ENCODE data around the gene GDAP2.
"Not testable (repeated sequence)": the region's sequence is repeated elsewhere in the genome, so short reads cannot be mapped to it uniquely, and the experiment has no call there.

The GDAP2 gene

DNA sequence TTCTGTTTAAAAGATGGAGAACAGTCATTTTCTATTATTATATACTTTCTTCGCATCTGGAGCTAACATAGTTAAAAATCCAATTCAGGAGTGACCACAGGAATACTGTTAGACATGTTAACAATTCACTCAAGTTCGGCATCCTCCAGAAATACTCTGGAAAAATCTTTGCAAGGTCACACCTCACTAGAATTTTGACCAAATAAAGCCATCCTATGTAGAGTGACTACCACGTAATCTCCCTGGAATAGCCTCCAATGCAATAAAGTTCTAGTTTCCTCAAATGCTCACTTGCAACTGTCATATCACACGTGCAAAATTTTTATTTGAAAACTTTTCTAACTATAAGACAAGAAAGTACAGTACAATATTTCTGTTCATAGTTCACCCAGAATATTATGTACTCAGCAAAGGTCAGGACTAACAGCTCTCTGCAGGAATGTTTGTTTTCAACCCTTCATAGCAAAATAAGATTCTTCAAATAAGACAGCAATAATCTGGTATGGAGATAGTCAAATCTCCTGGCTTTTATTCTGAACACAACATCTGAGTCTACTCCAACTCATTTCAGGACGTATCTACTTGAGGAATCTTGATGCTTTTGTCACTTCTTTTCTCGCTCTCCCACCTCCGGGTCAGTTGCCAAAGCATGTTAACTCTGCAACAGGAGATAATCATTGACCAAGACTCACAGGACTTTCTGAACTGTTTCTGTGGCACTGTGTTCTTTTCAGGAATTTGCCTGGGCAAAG is 82.6 kb downstream of the GDAP2 start:
- Histone ChIP-seq H3K4me1 (ENCODE audit: control extremely low read depth in 1 of 4, control insufficient read depth in 4 of 4, insufficient read depth in 4 of 4, low read length in 3 of 4) (no peaks in the 10 kb centered on the region), H3K27me3 (replicated peaks in 2 of 5; ENCODE audit: control insufficient read depth in 4 of 5, insufficient read depth in 5 of 5, low read length in 4 of 5) (no peaks in the 10 kb centered on the region), H3K36me3 (ENCODE audit: control insufficient read depth in 4 of 4, insufficient read depth in 4 of 4, low read length in 3 of 4) (no peaks in the 10 kb centered on the region), H3K4me3 (ENCODE audit: control insufficient read depth in 1 of 7, extremely low read depth in 1 of 7, insufficient read depth in 4 of 7, low read depth in 2 of 7, low read length in 6 of 7) (no peak overlapping the region), H3K9me3 (ENCODE audit: control extremely low read depth in 1 of 5, control insufficient read depth in 4 of 5, insufficient read depth in 2 of 5, low read depth in 1 of 5, low read length in 4 of 5) (peaks cover 0 to 8% (median 0%) of the 10 kb centered on the region in 5 experiments), H3K27ac (ENCODE audit: insufficient read depth in 1 of 2, low read depth in 1 of 2, low read length in 2 of 2, poor library complexity in 1 of 2, severe bottlenecking in 2 of 2) (no peak overlapping the region)
- DNase-seq = no peak
- ChIA-PET POLR2A (no interaction called here), CTCF (interaction anchor here (0.9 kb wide), 1 partner anchor 23 kb away, joined by 5 read pairs; no protein-coding TSS in a partner anchor)
- 100% methylated on average over 6 of the region's 7 CpGs for WGBS (ENCODE audit: insufficient coverage)

DNA sequence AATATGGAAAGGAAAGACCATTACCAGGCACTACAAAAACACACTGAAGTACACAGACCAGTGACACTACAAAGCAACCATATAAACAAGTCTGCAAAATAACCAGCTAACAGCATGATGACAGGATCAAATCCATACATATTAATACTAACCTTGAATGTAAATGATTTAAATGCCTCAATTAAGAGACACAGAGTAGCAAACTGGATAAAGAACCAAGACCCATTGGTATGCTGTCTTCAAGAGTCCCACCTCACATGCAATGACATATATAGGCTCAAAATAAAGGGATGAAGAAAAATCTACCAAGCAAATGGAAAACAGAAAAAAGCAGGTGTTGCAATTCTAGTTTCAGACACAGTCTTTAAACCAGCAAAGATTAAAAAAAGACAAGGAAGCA is 84.9 kb downstream of the GDAP2 start:
- POLR2A ChIA-PET = interaction anchor here (0.6 kb wide), 1 partner anchor 1673 kb away, joined by 3 read pairs; no protein-coding TSS in a partner anchor
- CTCF ChIA-PET = interaction anchor here (0.6 to 1.3 kb wide), 2 partner anchors 10 to 74 kb away, joined by 4 read pairs; no protein-coding TSS in a partner anchor

DNA sequence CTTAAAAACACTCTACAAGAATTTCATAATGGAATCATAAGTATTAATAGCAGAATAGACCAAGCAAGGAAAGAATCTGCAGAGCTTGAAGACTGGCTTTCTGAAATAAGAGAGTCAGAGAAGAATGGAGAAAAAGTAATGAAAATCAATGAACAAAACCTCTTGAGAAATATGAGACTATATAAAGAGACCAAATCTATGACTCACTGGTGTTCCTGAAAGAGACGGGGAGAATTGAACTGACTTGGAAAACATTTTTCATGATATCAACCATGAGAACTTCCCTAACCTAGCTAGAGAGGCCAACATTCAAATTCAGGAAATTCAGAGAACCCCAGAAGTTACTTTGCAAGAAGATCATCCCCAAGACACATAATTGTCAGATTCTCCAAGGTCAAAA is 85.6 kb downstream of the GDAP2 start:
- peaks cover 0 to 8% (median 0%) of the 10 kb centered on the region in 5 experiments for H3K9me3 ChIP-seq (ENCODE audit: control extremely low read depth in 1 of 5, control insufficient read depth in 4 of 5, insufficient read depth in 2 of 5, low read depth in 1 of 5, low read length in 4 of 5)
- no peaks in the 10 kb centered on the region for H3K36me3 ChIP-seq (ENCODE audit: control insufficient read depth in 4 of 4, insufficient read depth in 4 of 4, low read length in 3 of 4)
- DNase-seq = no peak
- POLR2A ChIA-PET = no interaction called here
- no peak overlapping the region for H3K4me3 ChIP-seq (ENCODE audit: control insufficient read depth in 1 of 7, extremely low read depth in 1 of 7, insufficient read depth in 4 of 7, low read depth in 2 of 7, low read length in 6 of 7)
- H3K27me3 ChIP-seq (replicated peaks in 2 of 5; ENCODE audit: control insufficient read depth in 4 of 5, insufficient read depth in 5 of 5, low read length in 4 of 5) = no peaks in the 10 kb centered on the region
- CTCF ChIA-PET = interaction anchor here (0.6 to 1.3 kb wide), 2 partner anchors 9 to 73 kb away, joined by 4 read pairs; no protein-coding TSS in a partner anchor
- H3K27ac ChIP-seq (ENCODE audit: insufficient read depth in 1 of 2, low read depth in 1 of 2, low read length in 2 of 2, poor library complexity in 1 of 2, severe bottlenecking in 2 of 2) = no peak overlapping the region
- no CpG with 5 or more reads among the region's 1 CpG for WGBS (ENCODE audit: insufficient coverage)
- no peaks in the 10 kb centered on the region for H3K4me1 ChIP-seq (ENCODE audit: control extremely low read depth in 1 of 4, control insufficient read depth in 4 of 4, insufficient read depth in 4 of 4, low read length in 3 of 4)

More for the DNA sequence above, 84.9 kb downstream of the GDAP2 start:
- not testable (repeated sequence) for H3K4me3 ChIP-seq (ENCODE audit: control insufficient read depth in 1 of 7, extremely low read depth in 1 of 7, insufficient read depth in 4 of 7, low read depth in 2 of 7, low read length in 6 of 7); H3K27me3 ChIP-seq (replicated peaks in 2 of 5; ENCODE audit: control insufficient read depth in 4 of 5, insufficient read depth in 5 of 5, low read length in 4 of 5); H3K4me1 ChIP-seq (ENCODE audit: control extremely low read depth in 1 of 4, control insufficient read depth in 4 of 4, insufficient read depth in 4 of 4, low read length in 3 of 4); H3K27ac ChIP-seq (ENCODE audit: insufficient read depth in 1 of 2, low read depth in 1 of 2, low read length in 2 of 2, poor library complexity in 1 of 2, severe bottlenecking in 2 of 2); H3K9me3 ChIP-seq (ENCODE audit: control extremely low read depth in 1 of 5, control insufficient read depth in 4 of 5, insufficient read depth in 2 of 5, low read depth in 1 of 5, low read length in 4 of 5); H3K36me3 ChIP-seq (ENCODE audit: control insufficient read depth in 4 of 4, insufficient read depth in 4 of 4, low read length in 3 of 4)
- DNase-seq = peak in 1 of 3 donors; percentile 9

DNA sequence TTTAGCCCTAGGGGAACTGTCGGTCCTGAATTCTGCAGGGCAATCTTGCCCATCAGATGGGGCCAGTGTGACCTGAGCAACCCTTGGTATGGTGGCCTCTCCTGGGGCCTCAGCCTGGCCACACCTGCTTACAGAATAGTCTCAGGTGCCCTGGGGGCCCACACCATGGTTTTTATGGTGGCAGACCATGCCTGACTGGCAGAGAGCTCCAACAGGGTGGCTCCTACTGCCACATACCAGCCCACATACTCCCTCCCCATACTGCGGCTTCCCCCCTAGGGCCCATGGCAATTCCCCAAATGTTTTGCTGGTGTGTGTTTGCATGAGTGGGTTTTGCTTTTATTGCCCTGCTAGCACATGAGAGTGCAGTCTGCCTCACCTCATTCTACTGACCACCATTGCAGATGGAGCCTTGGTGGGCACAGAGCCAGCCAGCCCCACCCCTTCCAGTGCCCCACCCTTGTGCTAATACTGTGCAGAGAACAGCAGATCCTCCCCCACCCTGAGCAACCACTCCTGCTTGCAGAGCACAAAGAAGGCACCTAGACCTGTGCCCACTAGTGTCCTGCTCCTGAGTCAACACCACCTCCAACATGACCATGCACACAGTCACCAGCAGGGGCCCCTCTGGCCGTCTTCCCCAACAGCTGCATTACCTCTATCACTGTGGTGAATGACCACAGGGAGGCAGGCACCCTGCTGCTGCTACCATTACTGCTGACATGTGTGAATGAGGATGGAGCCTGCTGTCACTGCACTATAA is 86.8 kb downstream of the GDAP2 start:
- WGBS (ENCODE audit: insufficient coverage) = 100% methylated on average over 2 of the region's 3 CpGs
- H3K36me3 ChIP-seq (ENCODE audit: control insufficient read depth in 4 of 4, insufficient read depth in 4 of 4, low read length in 3 of 4) = no peaks in the 10 kb centered on the region
- H3K27ac ChIP-seq (ENCODE audit: insufficient read depth in 1 of 2, low read depth in 1 of 2, low read length in 2 of 2, poor library complexity in 1 of 2, severe bottlenecking in 2 of 2) = no peak overlapping the region
- no peaks in the 10 kb centered on the region for H3K27me3 ChIP-seq (replicated peaks in 2 of 5; ENCODE audit: control insufficient read depth in 4 of 5, insufficient read depth in 5 of 5, low read length in 4 of 5)
- CTCF ChIA-PET = no interaction called here
- no peak for DNase-seq
- no peaks in the 10 kb centered on the region for H3K4me1 ChIP-seq (ENCODE audit: control extremely low read depth in 1 of 4, control insufficient read depth in 4 of 4, insufficient read depth in 4 of 4, low read length in 3 of 4)
- H3K9me3 ChIP-seq (ENCODE audit: control extremely low read depth in 1 of 5, control insufficient read depth in 4 of 5, insufficient read depth in 2 of 5, low read depth in 1 of 5, low read length in 4 of 5) = peaks cover 0 to 8% (median 0%) of the 10 kb centered on the region in 5 experiments
- POLR2A ChIA-PET = no interaction called here
- H3K4me3 ChIP-seq (ENCODE audit: control insufficient read depth in 1 of 7, extremely low read depth in 1 of 7, insufficient read depth in 4 of 7, low read depth in 2 of 7, low read length in 6 of 7) = no peak overlapping the region

DNA sequence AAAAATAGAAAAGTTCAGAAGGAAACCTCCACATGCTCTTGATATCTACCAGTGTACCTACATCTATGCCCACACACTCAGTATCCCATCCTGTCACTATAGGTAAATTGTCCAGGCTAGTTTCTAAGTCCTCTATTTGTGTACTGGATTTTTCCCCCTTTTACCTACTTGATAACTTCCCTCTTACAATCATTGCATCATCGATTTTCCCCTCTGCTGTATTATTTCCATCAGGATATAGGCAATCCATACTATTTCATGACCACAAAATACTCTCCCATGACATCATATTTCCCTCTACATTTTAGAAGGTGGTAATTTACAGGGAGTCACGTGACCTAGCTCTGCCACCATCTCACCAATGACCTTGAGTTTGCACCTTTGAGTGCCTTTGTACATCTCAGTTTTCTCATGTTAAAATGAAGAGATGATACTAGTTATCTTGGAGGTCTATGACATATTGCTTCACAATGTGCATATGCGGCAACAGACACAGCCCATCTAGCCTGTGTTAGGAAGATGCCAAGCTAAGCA is 88.2 kb downstream of the GDAP2 start:
- ChIA-PET POLR2A (no interaction called here), CTCF (no interaction called here)

DNA sequence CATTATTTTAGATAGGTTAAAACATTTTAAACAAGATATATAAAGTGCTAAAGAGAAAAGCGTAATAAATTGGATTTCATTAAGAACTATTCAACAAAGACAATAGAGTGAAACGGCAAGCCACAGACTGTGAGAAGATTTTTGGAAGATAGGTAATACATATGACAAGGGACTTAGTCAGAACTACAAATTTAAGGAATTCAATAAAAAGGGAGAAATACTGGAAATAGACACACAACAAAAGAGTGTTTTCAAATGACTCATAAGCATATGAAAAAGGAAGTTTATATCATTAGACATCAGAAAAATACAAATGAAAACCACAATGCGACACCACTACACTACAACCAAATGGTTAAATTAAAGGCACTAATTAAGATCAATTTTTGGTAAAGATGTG is 90.5 kb downstream of the GDAP2 start:
- H3K4me1 ChIP-seq (ENCODE audit: control extremely low read depth in 1 of 4, control insufficient read depth in 4 of 4, insufficient read depth in 4 of 4, low read length in 3 of 4) = no peaks in the 10 kb centered on the region
- H3K27ac ChIP-seq (ENCODE audit: insufficient read depth in 1 of 2, low read depth in 1 of 2, low read length in 2 of 2, poor library complexity in 1 of 2, severe bottlenecking in 2 of 2) = no peak overlapping the region
- DNase-seq = no peak
- no CpG with 5 or more reads among the region's 3 CpGs for WGBS (ENCODE audit: insufficient coverage)
- no peak overlapping the region for H3K4me3 ChIP-seq (ENCODE audit: control insufficient read depth in 1 of 7, extremely low read depth in 1 of 7, insufficient read depth in 4 of 7, low read depth in 2 of 7, low read length in 6 of 7)
- H3K36me3 ChIP-seq (ENCODE audit: control insufficient read depth in 4 of 4, insufficient read depth in 4 of 4, low read length in 3 of 4) = no peaks in the 10 kb centered on the region
- H3K27me3 ChIP-seq (replicated peaks in 2 of 5; ENCODE audit: control insufficient read depth in 4 of 5, insufficient read depth in 5 of 5, low read length in 4 of 5) = no peaks in the 10 kb centered on the region
- ChIA-PET POLR2A (no interaction called here), CTCF (no interaction called here)
- H3K9me3 ChIP-seq (ENCODE audit: control extremely low read depth in 1 of 5, control insufficient read depth in 4 of 5, insufficient read depth in 2 of 5, low read depth in 1 of 5, low read length in 4 of 5) = peaks cover 0 to 3% (median 0%) of the 10 kb centered on the region in 5 experiments

More for the DNA sequence above, 88.2 kb downstream of the GDAP2 start:
- DNase-seq = no peak
- Histone ChIP-seq H3K36me3 (ENCODE audit: control insufficient read depth in 4 of 4, insufficient read depth in 4 of 4, low read length in 3 of 4) (no peaks in the 10 kb centered on the region), H3K27me3 (replicated peaks in 2 of 5; ENCODE audit: control insufficient read depth in 4 of 5, insufficient read depth in 5 of 5, low read length in 4 of 5) (no peaks in the 10 kb centered on the region), H3K9me3 (ENCODE audit: control extremely low read depth in 1 of 5, control insufficient read depth in 4 of 5, insufficient read depth in 2 of 5, low read depth in 1 of 5, low read length in 4 of 5) (peaks cover 0 to 8% (median 0%) of the 10 kb centered on the region in 5 experiments), H3K4me3 (ENCODE audit: control insufficient read depth in 1 of 7, extremely low read depth in 1 of 7, insufficient read depth in 4 of 7, low read depth in 2 of 7, low read length in 6 of 7) (no peak overlapping the region), H3K4me1 (ENCODE audit: control extremely low read depth in 1 of 4, control insufficient read depth in 4 of 4, insufficient read depth in 4 of 4, low read length in 3 of 4) (no peaks in the 10 kb centered on the region), H3K27ac (ENCODE audit: insufficient read depth in 1 of 2, low read depth in 1 of 2, low read length in 2 of 2, poor library complexity in 1 of 2, severe bottlenecking in 2 of 2) (no peak overlapping the region)
- 94% methylated on average over 2 of the region's 3 CpGs for WGBS (ENCODE audit: insufficient coverage)

DNA sequence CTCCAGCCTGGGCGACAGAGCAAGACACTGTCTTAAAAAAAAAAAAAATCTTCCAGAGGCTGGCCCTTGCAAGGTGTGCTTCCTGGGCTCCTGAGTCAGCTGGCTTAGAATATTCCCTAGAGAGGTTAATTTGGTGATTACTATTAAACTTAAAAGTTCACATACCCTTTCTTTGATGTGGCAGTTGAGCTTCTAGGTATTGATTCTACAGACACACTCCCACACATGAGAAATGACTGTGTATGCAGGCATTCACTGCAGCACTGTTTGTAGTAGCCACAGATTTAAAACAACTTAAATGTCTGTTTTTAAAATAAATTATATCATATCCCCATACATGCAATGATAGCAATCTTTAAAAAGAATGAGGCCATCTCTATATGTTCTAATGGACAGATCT is 93.4 kb downstream of the GDAP2 start:
- no peaks in the 10 kb centered on the region for H3K36me3 ChIP-seq (ENCODE audit: control insufficient read depth in 4 of 4, insufficient read depth in 4 of 4, low read length in 3 of 4)
- CTCF ChIA-PET = no interaction called here
- H3K4me3 ChIP-seq (ENCODE audit: control insufficient read depth in 1 of 7, extremely low read depth in 1 of 7, insufficient read depth in 4 of 7, low read depth in 2 of 7, low read length in 6 of 7) = no peak overlapping the region
- no peak overlapping the region for H3K27ac ChIP-seq (ENCODE audit: insufficient read depth in 1 of 2, low read depth in 1 of 2, low read length in 2 of 2, poor library complexity in 1 of 2, severe bottlenecking in 2 of 2)
- H3K4me1 ChIP-seq (ENCODE audit: control extremely low read depth in 1 of 4, control insufficient read depth in 4 of 4, insufficient read depth in 4 of 4, low read length in 3 of 4) = no peaks in the 10 kb centered on the region
- 100% methylated on average over 1 of the region's 1 CpG for WGBS (ENCODE audit: insufficient coverage)
- POLR2A ChIA-PET = no interaction called here
- no peaks in the 10 kb centered on the region for H3K9me3 ChIP-seq (ENCODE audit: control extremely low read depth in 1 of 5, control insufficient read depth in 4 of 5, insufficient read depth in 2 of 5, low read depth in 1 of 5, low read length in 4 of 5)
- H3K27me3 ChIP-seq (replicated peaks in 2 of 5; ENCODE audit: control insufficient read depth in 4 of 5, insufficient read depth in 5 of 5, low read length in 4 of 5) = no peaks in the 10 kb centered on the region
- no peak for DNase-seq
